A204.1 (cell line): ENCODE data around the gene MRTFA.

Experiments
- FAIRE-seq: peaks from 2 replicates; lab custom pipeline; 2012; peaks lifted over from hg19 to GRCh38; lab: Jason Lieb, UNC

Gene MRTFA

DNA sequence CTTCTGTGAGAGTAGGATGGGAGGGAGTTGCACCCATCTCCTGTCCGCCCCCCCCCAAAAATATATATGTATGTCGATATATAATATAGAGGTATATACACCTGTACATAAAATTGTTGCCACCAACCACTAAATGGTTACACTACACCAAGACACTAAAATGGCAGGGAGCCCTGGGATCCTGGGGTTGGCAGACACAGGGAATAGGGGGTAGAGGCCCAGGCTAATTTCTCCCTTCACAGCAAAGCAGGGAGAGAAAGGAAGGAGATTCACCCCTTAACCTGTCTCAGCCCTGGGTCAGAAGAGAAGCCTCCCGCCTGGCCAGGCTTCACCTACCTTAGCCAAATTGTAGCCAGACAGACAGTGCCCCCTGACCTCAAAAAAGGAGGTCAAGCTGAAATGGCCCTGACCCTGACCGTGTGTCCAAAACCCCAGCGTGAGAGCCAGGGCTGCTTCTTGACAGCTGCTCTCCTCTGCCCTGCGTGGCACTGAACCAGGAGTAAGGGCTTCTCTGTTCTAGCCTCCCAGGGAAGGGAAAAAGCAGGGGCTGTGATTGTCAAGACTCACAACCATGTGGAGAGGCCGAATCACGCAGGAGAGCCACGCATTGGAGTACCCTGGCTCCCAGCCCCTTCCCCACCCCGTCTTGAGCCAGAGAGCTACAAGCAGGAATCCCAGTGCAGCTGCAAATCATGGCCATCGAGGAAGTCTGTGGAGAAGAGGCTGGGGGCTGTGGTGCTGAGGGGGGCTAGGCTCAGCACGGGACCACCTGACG lies 225.6 kb downstream of the MRTFA start:
- no peak for FAIRE-seq

DNA sequence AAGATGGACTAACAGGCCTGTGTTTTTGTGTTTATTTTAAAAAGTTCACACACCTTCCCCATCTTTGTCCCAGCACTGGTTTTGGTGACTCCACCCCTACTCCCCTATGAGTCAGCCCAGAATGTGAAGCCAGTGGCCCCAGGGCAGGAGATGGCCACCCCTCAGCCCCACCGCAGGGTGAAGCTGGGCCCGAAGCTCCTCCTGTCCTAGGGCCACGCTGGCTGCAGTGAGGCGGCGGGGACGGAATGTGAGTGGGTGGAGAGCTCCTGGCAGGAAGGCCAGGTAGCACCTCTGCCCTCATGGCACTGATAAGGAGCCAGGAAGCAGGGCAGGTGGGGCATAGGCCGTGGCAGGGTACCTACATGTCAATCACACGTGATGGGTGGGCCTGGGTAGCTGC lies 226.2 kb downstream of the MRTFA start:
- FAIRE-seq: no peak

DNA sequence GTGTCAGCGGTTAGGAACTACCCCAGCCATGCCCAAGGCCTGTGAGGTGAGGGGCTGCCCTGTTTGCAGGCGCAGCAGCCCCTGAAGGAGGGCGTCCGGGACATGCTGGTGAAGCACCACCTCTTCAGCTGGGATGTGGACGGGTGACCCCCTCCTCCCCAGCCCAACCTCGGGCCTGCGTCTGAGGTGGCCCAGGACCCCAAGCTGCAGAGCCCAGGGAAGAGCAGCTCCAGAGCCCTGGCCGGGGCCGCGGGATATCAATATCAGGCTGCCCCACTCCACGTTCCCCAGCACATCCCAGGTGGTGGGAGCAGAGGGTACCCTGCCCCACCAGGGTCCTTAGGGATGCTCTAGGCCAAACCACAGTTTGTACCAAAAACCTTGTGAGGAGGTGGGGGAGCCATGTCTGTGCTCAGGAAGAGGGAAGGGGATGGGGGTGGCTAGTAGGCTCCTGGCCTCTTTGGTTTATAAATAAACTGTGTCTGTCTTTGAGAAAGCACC lies 226.9 kb downstream of the MRTFA start:
- no peak for FAIRE-seq

DNA sequence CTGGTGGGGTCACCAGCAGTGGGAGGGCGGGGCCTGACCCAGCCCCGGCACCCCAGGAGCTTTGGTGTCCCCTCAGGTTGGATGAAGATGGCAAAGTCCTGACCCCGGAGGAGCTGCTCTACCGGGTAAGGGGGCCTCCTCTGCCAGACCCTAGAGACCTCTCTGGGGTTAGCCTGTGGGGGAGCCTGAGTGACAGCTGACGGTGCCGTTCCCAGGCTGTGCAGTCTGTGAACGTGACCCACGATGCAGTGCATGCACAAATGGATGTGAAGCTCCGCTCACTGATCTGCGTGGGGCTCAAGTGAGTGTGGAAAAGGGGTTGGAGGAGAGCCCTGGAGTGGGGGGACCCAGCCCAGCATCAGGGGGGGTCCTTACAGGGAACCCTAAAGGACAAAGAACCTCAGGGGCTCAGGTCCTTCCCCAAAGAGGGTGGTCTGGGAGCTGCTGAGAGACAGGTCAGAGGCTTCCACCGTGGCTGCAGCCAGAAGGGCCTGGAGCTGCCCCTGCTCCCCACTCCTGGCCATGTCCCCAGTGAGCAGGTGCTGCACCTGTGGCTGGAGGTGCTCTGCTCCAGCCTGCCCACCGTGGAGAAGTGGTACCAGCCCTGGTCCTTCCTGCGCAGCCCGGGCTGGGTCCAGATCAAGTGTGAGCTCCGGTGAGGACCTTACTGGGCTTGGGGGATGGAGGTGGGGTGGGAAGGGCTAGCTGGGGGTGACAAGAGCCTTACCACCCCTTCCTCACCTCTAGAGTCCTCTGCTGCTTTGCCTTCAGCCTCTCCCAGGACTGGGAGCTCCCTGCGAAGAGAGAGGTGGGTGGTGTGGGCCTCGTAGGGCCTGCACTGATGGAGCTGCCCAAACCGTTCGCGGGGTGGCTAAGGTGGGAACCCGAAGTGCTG lies 227.6 kb downstream of the MRTFA start:
- no peak for FAIRE-seq

DNA sequence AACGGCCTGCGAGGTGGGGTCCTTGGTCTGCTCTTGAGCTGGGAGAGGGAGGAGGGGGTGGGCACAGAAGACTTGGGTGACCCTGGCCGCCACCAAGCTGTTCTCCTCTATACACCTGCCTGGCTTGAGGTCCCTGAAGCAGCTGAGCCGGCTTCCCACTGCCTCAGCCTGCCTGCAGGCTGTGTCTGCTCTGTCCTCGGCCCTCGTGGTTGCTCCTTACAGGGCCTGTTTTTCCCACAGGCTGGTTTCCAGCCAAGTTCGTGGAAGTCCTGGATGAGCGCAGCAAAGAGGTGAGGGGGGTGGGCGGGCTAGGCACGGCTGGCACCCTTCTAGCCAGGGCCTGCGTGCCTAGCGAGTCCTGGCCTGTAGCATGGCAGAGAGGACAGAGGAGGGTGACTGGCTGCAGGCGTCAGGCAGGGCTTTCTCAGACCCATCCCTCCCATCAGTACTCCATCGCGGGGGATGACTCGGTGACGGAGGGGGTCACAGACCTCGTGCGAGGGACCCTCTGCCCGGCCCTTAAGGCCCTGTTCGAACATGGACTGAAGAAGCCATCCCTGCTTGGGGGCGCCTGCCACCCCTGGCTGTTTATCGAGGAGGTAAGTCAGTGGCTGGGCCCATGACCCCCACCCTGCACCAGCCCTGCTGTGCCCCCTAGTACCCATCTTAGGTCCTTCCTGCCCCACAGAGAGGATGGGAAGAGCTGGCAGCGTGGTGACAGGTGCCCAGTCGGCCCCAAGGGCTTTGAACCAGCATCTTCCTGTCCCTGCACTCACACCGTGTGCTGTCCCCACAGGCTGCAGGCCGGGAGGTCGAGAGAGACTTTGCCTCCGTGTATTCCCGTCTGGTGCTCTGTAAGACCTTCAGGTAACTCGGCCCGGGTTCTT lies 228.4 kb downstream of the MRTFA start:
- FAIRE-seq: no peak

DNA sequence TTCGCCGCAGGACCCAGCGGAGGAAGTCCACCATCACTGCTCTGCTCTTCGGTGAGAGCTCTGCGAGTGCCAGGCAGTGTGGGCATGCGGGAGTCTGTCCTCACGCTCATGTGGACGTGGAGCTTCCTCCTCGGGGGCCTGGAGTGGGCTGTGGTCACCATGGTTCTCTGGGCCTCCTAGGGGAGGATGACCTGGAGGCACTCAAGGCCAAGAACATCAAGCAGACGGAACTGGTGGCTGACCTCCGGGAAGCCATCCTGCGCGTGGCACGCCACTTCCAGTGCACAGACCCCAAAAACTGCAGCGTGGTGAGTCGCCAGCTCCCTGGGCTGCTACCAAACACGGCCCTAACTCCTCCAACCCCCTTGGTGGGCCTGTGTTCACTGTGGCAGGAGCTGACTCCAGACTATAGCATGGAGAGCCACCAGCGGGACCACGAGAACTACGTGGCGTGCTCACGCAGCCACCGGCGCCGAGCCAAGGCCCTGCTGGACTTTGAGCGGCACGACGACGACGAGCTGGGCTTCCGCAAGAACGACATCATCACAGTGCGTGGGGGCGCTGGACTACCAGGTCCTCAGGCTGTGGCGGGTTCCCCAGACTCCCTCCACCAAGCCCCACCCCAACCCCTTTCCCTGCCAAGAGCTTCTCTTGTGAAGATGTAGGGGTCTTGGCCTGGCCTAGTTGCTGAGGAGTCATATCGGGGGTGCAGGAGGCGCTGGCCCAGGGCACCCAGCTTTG lies 229.3 kb downstream of the MRTFA start:
- no peak for FAIRE-seq

DNA sequence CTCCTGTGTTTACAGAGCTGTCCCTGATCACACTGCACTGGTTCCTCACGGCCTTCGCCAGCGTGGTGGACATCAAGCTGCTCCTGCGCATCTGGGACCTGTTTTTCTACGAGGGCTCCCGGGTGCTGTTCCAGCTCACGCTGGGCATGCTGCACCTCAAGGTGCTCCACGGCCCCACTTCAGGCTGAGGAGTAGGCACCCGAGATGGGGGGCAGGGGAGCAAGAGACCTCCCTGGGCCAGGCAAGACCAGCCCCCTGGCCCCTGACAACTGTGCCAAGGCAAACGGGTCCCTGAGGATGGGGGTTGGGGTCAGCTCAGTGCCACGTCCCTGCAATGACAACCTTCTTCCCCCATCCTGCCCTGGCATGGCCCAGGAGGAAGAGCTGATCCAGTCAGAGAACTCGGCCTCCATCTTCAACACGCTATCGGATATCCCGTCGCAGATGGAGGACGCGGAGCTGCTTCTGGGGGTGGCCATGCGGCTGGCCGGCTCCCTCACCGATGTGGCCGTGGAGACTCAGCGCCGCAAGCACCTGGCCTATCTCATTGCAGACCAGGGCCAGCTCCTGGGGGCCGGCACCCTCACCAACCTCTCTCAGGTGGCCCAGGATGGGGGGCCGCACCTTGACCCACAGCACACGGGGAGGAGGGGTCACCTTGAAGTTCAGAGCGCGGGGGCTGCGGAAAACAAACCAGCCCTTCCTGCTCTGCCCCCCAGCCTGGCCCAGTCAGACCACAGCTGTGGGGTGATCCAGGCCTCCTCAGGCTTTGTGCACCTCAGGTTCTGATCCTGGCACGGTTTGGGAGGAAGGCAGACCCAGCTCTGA lies 230.2 kb downstream of the MRTFA start:
- FAIRE-seq: no peak

DNA sequence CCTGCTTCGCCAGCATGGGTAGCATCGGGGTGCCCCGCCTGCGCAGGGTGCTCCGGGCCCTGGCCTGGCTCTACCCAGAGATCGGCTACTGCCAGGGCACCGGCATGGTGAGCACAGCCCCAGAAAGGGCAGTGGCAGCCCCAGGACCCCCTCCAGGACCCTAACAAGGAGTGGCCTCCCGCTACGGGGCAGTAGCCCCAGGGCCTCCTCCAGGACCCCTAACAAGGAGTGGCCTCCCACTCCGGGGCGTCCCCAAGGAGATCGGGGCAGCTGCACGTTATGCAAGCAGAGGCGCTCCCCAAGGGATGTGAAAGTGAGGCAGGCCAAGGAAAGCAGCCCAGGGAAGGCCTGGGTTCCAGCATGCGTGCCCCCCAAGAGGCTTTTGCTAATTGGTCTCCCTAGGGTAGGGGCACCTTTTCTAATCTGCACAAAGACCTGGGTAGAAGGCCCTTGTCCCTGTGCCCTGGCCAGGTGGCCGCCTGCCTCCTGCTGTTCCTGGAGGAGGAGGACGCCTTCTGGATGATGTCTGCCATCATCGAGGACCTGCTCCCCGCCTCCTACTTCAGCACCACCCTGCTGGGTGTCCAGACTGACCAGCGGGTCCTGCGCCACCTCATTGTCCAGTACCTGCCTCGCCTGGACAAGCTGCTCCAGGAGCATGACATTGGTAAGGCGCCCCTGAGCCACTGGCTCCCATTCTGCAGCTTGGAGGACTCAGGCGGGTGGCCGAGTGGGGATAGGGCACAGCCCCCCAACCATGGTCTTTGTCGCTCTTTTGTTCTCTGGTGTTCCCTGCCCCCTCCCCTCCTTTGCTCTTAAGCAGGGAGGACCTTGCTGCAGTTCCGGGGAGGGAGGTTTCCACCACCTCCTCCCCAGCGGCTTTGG lies 231.1 kb downstream of the MRTFA start:
- FAIRE-seq: no peak

DNA sequence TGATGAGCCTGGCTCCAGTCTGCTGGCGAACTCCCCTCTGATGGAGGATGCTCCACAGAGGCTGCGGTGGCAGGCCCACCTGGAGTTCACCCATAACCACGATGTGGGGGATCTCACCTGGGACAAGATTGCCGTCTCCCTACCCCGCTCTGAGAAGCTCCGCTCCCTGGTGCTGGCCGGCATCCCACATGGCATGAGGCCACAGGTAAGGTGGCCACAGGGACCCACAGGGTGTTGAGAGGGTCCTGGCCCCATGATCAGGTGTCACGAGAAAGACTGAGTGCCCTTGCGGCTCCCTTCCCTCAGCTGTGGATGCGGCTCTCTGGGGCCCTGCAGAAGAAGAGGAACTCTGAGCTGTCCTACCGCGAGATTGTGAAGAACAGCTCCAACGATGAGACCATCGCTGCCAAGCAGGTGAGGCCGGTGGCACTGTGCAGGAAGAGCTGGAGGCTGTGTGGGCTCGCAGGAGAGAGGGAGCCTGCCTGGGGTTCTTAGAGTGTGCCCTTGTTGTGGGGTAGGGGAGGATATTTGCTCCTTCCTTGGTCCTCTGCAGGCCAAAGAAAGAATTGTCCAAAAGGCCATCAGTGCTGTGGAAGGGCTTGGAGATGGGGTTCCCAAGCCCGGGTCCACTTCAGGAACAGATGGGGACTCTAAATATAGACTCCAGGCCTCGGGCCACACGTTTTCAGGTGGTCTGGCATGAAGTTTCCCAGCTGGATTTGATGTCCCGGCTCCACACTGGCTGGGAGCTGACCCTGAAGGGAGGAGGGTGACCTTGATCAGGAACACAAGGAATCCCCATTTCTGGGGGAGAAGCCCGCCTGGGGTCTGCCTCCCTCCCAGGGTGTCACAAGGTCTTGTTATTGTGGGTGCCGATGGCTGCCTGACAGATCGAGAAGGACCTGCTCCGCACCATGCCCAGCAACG lies 232.0 kb downstream of the MRTFA start:
- no peak for FAIRE-seq

DNA sequence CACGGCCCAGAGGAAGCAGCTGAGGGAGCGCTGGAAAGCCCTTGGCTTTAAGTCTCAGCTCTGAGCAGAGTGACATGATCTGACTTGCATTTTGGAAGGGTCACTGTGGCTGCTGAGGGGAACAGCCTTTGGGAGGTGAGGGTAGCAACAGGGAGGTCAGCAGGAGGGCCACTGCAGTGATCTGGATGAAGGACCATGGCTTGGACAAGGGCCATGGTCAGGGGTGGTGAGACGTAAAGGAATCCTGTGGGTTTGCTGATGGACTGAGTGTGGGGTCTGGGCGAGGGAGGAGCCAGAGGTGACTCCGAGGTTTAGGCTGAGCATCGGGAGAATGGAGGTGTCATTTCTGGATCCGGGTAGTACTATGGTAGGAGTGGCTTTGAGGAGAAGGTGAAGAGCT lies 232.9 kb downstream of the MRTFA start:
- FAIRE-seq: no peak

DNA sequence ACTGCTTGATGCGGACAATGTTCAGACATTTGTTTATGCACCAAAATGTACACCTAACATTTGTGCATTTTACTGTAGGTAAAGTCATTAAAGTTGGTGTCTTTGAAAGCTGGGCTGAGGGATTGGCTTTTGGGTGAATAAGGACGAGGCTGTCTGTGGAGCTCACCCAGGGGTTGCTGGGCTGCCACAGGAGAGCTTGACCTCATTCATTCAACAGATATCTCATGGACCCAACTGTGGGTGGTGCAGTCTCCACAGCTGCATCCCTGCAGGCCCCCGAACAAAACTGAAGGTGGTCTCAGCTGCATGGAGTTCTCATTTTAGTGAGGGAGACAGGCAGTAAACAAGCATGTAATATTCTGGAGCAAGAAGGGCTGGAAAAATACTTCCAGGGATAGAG lies 233.4 kb downstream of the MRTFA start:
- FAIRE-seq: no peak

DNA sequence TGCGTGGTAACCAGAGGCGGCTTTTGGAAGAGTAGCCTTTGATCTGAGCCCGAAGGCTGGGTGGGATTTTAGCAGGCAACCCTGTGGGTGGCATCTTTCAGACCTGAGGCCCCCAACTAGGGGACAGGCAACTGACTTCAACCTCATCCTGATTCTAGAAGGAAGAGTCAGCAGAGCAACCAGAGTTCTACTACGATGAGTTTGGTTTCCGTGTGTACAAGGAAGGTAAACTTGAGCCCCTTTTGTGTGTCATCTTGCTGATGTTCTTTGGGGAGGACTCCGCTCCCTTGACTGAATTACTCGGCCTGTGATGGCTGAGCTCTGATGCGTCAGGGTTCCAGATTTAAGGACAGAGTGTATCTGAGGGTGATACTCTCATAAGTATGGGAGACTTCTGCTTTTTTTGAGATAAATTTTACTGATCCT lies 234.5 kb downstream of the MRTFA start:
- FAIRE-seq: no peak

DNA sequence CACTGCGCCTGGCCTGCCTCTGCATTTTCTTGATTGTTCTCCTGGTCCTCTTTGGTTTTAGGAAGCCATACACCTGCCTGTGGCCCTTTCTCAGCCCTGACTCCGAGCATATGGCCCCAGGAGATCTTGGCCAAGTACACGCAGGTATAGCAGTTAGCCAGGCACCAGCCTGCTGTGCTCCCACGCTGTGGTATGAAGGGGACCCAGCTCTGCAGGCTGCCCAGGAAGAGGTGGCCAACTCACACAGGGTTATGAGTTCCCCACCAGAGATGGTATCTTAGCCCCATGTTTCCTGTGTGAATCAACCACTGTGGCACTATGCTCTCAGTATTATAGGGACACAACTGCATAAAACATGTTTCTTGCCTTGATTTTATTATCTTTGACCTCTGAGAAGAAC lies 235.0 kb downstream of the MRTFA start:
- no peak for FAIRE-seq

DNA sequence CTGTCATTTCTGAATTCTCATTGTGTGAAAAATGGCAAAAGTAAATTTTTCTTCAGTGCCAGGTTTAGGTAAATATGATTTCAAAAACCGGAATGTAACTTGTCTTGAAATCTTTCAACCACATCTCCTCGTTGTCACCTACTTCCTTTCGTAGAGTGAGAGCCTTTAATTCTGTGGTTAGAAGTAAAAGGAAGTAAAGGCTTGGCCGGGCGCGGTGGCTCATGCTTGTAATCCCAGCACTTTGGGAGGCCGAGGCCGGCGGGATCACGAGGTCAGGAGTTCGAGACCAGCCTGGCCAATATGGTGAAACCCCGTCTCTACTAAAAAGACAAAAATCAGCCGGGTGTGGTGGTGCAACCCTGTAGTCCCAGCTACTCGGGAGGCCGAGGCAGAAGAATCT lies 236.4 kb downstream of the MRTFA start:
- FAIRE-seq: no peak

DNA sequence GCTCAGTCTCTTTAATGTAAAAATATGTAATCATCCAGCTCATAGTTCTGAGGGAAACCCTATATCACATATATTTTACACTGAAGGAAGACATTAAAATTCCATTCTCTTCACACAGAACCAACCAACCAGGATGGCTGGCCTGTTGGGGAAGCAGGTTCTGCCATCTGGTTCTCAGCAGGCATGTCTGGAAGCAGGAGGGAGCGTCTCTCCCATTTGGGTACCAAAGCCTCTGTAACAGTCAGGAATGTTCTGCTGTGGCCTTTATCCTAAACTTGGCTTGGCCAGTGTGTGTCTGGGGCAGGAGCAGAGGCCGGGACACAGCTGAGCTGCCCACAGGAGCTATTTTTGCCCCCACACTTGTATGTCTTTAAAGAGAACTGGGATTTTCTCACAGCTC lies 236.9 kb downstream of the MRTFA start:
- no peak for FAIRE-seq

DNA sequence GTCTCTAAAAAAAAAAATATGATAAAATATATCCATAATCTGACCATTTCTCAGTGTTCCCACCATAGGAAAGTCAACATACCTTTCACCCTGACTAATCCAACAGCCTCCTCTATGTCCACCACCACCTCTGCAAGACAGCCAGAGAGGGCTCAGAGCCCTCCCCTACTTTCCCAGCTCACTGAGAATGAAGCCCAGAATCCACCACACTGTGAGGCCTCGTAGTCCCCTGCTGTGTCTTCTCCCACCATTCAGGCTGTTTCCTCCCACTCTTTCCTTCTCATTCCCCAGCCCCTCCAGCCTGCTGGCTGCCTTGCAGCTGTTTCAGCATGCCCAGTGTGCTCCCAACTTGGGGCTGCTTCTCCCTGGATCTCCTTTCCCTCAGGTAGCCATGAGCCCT lies 239.1 kb downstream of the MRTFA start:
- FAIRE-seq: no peak

DNA sequence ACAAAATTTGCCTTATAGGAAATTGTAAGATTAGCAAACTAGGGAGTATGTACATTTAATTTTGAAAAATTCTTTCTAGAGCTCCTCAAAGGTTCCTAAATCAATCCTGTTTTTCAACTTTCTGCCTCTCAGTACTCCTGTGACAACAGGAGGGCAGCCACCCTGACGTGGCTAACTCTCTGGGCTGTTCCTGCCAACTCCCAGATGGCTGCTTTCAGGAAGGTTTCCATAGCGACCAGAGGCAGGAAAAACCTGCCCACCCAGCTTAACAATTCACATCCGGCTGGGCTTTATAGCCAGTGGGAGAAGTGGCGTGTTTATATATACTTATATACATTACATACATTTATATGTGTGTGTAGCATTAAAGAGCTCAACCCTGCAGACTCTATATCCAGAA lies 239.6 kb downstream of the MRTFA start:
- no peak for FAIRE-seq

DNA sequence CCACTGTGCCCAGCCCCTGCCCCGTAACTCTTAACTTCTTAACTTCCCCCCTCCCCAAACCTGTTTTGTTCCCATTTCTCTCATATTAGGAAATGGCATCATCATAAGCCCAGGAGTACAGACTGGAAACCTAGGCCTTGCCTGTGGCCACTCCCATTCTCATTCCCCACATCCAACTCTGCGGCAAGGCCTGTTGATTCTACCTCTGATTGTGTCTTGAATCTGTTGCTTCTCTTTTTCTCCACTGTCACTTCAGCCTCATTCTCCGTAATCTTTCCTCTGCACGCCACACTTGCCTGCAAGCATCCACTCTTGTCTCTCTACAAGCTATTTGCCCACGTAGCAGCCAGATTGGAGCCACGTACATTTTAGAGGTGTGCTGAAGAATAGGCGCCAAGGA lies 240.9 kb downstream of the MRTFA start:
- FAIRE-seq: no peak

DNA sequence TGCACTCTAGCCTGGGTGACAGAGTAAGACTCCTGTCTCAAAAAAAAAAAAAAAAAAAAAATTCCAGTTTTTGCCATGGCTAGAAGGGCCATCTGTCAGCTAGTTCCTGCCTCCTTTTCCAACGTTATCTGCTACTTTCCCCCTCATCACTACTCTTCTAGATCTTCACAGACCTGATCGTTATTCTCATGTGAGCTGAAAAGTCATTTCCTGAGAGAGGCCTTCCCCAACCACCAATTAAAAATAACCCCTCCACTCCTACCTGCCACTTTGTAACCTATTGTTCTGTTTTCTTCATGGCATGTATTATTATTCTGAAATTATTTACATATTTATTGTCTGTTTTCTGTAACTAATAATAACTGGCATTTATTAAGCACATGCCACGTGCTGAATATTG lies 241.9 kb downstream of the MRTFA start:
- no peak for FAIRE-seq
